ENCODE results near the gene CERS5.

DNA sequence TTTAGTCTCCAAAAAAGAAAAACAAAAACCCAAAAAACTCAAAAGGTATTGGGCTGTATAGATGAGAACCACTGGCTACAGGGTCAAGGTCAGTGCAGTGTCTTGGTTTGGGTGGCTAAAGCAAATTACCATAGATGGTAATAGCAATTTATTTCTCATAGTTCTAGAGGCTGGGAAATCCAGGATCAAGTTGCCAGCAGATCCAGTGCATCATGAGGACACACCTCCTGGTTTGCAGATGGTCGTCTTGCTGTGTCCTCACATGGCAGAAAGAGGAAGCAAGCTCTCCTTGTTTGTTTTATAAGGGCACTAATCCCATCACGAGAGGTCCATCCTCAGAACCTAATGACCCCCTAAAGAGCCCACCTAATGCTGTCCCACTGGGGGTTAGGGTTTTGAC is 44.0 kb downstream of the CERS5 start:
- TF ChIP-seq, protein P1, sequence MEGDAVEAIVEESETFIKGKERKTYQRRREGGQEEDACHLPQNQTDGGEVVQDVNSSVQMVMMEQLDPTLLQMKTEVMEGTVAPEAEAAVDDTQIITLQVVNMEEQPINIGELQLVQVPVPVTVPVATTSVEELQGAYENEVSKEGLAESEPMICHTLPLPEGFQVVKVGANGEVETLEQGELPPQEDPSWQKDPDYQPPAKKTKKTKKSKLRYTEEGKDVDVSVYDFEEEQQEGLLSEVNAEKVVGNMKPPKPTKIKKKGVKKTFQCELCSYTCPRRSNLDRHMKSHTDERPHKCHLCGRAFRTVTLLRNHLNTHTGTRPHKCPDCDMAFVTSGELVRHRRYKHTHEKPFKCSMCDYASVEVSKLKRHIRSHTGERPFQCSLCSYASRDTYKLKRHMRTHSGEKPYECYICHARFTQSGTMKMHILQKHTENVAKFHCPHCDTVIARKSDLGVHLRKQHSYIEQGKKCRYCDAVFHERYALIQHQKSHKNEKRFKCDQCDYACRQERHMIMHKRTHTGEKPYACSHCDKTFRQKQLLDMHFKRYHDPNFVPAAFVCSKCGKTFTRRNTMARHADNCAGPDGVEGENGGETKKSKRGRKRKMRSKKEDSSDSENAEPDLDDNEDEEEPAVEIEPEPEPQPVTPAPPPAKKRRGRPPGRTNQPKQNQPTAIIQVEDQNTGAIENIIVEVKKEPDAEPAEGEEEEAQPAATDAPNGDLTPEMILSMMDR (IDR thresholded peaks at IDR 0.05) = no peak
- TF ChIP-seq POLR2A (IDR thresholded peaks at IDR 0.05) = no peak
